Gastroesophageal sphincter (tissue), 4 donors: ENCODE results near the gene B3GNT9. TPM values are rescaled to one million over a fixed set of nuclear protein-coding genes. Genes with fewer than 3 reads are reported as not detected.

ENCODE experiments used
- ATAC-seq: fragments of 150-250 bp; one replicate; pipeline ENCODE4 v1.9.1; 2016; ENCODE audit warnings: mild to moderate bottlenecking, moderate library complexity
- H3K27ac ChIP-seq, 4 donors: fragments of 200-600 bp; sonication (generic) in 3 of 4; 1 replicate in 3 of 4; 2 replicates in 1 of 4; pipeline ENCODE4 v1.5.1; 2016 to 2019
- H3K27me3 ChIP-seq: fragments of 200-600 bp; sonication (generic); one replicate; pipeline ENCODE4 v1.5.1; 2019
- H3K36me3 ChIP-seq, 2 donors: fragments of 200-600 bp; sonication (generic); one replicate each; pipeline ENCODE4 v1.5.1; 2019; ENCODE audit warnings: control low read depth in 1 of 2
- H3K4me1 ChIP-seq, 3 donors: fragments of 200-600 bp; sonication (generic); 1 replicate in 2 of 3; 2 replicates in 1 of 3; pipeline ENCODE4 v1.5.1; 2016 to 2019; ENCODE audit warnings: control low read depth in 2 of 3
- H3K4me3 ChIP-seq, 2 donors: fragments of 200-600 bp; sonication (generic); one replicate each; pipeline ENCODE4 v1.5.1; 2019; ENCODE audit warnings: mild to moderate bottlenecking in 1 of 2, moderate library complexity in 1 of 2
- H3K9me3 ChIP-seq, 3 donors: fragments of 200-600 bp; sonication (generic); one replicate each; pipeline ENCODE4 v1.5.1; 2017 to 2019; ENCODE audit warnings: control low read depth in 2 of 3
- CTCF ChIP-seq, 4 experiments: fragments of 200-600 bp in 2 of 4; fragments of 450-650 bp in 2 of 4; sonication (generic) in 1 of 4; IDR thresholded peaks; one replicate each; pipeline ENCODE4 v1.5.1; 2017 to 2019; ENCODE audit warnings: antibody characterized with exemption in 4 of 4, mild to moderate bottlenecking in 2 of 4, moderate library complexity in 2 of 4
- EP300 ChIP-seq: sonication (generic); formaldehyde crosslinking; IDR thresholded peaks from one replicate; pipeline ENCODE4 v1.6.1; 2017; ENCODE audit warnings: antibody characterized with exemption, mild to moderate bottlenecking
- POLR2A ChIP-seq, 2 donors: fragments of 450-650 bp; IDR thresholded peaks; one replicate each; pipeline ENCODE4 v1.6.1; 2017; ENCODE audit warnings: antibody characterized with exemption in 2 of 2, mild to moderate bottlenecking in 2 of 2, moderate library complexity in 1 of 2
- POLR2AphosphoS5 ChIP-seq: sonication (generic); formaldehyde crosslinking; IDR thresholded peaks from one replicate; pipeline ENCODE4 v1.6.1; 2017; ENCODE audit warnings: antibody characterized with exemption
- WGBS, 2 donors: methylation state at CpG; one replicate each; pipeline ENCODE4 v1.1.5; 2018; ENCODE audit warnings: low coverage in 1 of 2; 5-methylcytosine and 5-hydroxymethylcytosine counted together
- total RNA-seq, 4 donors: library from RNA; depleted of rRNA; stranded (reverse); fragments of >200 nt; gene quantifications; one replicate each; pipeline ENCODE4 v1.1.0, GENCODE V29; 2016

B3GNT9 gene
- total RNA-seq, 4 donors from 2014 or later = 16.3 to 33.6 (median 23.1) TPM

DNA sequence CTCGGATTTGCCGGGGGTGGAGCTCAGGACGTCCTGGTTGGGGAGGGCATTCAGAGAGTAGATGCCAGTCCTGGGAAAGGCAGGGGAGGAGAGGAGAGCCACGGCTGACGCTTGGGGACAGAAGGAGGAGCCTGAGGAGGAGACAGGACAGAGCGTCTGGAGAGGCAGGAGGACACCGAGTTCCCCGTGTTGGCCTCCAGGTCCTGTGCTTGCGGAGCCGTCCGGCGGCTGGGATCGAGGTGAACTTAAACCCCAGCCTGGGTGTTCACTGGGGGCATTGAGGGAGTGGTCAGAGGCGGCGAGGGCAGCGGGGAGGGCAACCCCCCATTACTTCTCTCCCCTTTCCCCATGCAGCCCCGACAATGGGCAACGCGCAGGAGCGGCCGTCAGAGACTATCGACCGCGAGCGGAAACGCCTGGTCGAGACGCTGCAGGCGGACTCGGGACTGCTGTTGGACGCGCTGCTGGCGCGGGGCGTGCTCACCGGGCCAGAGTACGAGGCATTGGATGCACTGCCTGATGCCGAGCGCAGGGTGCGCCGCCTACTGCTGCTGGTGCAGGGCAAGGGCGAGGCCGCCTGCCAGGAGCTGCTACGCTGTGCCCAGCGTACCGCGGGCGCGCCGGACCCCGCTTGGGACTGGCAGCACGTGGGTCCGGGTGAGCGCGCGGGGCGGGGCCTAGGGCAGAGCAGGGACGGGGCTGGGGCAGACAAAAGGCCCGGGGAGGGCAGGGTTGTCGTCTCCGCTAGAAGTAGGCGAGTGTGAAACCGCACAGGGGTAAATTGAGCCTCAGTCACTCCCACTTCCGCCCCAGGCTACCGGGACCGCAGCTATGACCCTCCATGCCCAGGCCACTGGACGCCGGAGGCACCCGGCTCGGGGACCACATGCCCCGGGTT lies 23.3 kb upstream of the B3GNT9 start:
- H3K9me3 ChIP-seq = no peaks in the 10 kb centered on the region
- H3K27me3 ChIP-seq = no peaks in the 10 kb centered on the region
- WGBS, 2 donors = 0 to 1% methylated on average over 2 to 14 of the region's 71 CpGs
- peak overlapping the region; percentile 72 to 97 (median 93) for H3K27ac ChIP-seq
- H3K36me3 ChIP-seq = peaks cover 0 to 17% of the 10 kb centered on the region in 2 donors
- ATAC-seq = peak; percentile 81
- TF ChIP-seq POLR2AphosphoS5 (peak; percentile 89), POLR2A (IDR thresholded peaks at IDR 0.05) (peak; percentile 67 to 74), EP300 (no peak), CTCF (IDR thresholded peaks at IDR 0.05) (peak in 3 of 4 experiments; percentile 36 to 65 (median 38))
- H3K4me3 ChIP-seq = peak overlapping the region; percentile 13 to 57
- peaks cover 2 to 96% (median 38%) of the 10 kb centered on the region in 3 donors for H3K4me1 ChIP-seq

- no peak for ATAC-seq
- TF ChIP-seq POLR2AphosphoS5 (no peak), POLR2A (IDR thresholded peaks at IDR 0.05) (no peak), EP300 (no peak), CTCF (IDR thresholded peaks at IDR 0.05) (no peak)
- peaks cover 0 to 20% of the 10 kb centered on the region in 2 donors for H3K36me3 ChIP-seq
- H3K27ac ChIP-seq = peak overlapping the region; percentile 72 to 97 (median 93)
- H3K4me3 ChIP-seq = peak overlapping the region; percentile 13 to 57
- 75 to 82% methylated on average over 1 of the region's 1 CpG for WGBS, 2 donors
- peaks cover 2 to 96% (median 43%) of the 10 kb centered on the region in 3 donors for H3K4me1 ChIP-seq
- H3K27me3 ChIP-seq = no peaks in the 10 kb centered on the region
- H3K9me3 ChIP-seq = no peaks in the 10 kb centered on the region
Measured at GRCh38 chr16:67173323-67173722, 22.5 kb upstream of the B3GNT9 start.

DNA sequence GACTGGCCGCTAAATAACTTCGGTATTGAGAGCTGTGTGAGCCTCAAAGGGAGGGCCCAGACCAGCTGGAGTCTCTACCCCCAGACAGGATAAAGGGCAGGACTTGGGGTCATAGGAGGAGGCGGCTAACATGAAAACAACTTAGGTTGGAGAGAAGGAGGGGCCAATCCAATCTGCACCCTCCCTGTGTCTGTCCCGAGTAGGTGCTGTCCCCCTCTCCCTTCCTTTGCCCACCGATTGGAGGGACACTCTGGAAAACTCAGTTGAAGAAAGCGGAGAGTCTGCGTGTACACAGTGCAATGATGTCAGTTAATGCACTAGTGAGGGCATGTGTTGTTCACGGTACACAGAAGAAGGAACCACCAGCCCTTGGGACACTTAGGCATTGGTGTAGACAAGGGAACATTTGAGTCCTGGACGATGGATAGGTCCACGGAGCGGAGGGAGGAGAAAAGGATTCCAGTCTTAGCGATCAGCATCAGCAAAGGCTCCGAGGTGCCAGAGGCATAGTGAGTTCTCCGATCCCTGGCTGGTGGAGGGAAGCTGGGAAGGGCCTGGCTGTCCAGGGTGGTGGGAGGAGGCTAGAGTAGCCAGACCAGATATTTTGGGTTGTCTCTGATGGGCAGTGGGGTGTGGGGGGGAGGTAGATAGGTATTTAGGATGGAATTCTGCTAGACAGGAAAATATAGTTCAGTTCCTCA lies 20.3 kb upstream of the B3GNT9 start:
- 34 to 53% methylated on average over 5 to 10 of the region's 14 CpGs for WGBS, 2 donors
- peak; percentile 17 for ATAC-seq

DNA sequence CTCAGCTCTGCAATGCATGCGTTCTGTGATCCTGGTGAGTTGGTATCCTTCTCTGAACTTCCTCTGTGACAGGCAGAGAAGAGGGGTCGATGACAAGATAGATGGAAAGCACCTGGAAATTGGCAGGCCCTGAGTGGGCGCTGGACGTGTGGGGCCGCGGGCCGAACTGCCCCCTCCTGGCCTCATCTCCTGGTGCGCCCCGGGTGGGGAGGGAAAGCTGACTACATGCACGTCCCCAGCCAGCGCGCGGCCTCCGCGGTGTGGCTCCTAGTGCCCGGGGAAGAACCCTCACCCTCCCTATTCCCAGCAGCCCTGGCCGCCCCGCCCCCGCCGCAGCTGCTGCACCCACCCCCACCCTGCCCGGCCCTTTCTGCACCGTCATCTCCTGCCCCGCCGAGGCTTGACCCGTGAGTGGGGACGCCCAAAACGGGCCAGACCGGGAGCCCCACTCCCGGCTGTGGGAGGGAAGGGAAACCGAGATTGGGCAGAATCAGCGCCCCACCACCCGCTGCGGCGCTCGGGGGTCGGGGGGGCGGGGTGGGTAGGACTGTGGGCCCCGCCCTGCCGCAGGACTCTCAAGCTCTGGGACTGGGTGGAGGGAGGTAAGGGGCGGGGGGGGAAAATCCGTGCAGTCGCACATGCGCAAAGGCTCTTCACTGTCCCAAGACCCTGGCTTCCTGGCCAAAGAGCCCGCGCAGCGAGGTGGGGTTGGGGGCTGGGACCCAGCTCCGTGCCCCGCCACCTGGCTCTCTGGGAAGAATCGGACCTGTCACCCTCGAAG lies 19.6 kb upstream of the B3GNT9 start, which contains the start of gene NOL3:
Gene NOL3 (plus strand): TSS at position 371 of the 781 bp plus-strand sequence.
- TF ChIP-seq POLR2A (IDR thresholded peaks at IDR 0.05) (peak; percentile 47 to 48), POLR2AphosphoS5 (peak; percentile 46), CTCF (IDR thresholded peaks at IDR 0.05) (peak in 2 of 4 experiments; percentile 8 to 33), EP300 (no peak)
- 0% methylated on average over 1 of the region's 50 CpGs; no CpG with 5 or more reads in 1 of the 2 donors for WGBS, 2 donors
- Histone ChIP-seq H3K36me3 (peaks cover 0 to 23% of the 10 kb centered on the region in 2 donors), H3K27me3 (peaks cover 9% of the 10 kb centered on the region), H3K27ac (peak within 1 kb of the TSS; percentile 76 to 97 (median 95)), H3K9me3 (no peaks in the 10 kb centered on the region), H3K4me3 (peak within 1 kb of the TSS; percentile 36 to 60), H3K4me1 (peaks cover 2 to 99% (median 42%) of the 10 kb centered on the region in 3 donors)
- peak; percentile 70 for ATAC-seq

More for the DNA sequence above, 20.3 kb upstream of the B3GNT9 start:
- peak overlapping the region; percentile 76 to 97 (median 95) for H3K27ac ChIP-seq
- H3K27me3 ChIP-seq = peaks cover 2% of the 10 kb centered on the region
- peaks cover 2 to 99% (median 37%) of the 10 kb centered on the region in 3 donors for H3K4me1 ChIP-seq
- peaks cover 0 to 28% of the 10 kb centered on the region in 2 donors for H3K36me3 ChIP-seq
- H3K4me3 ChIP-seq = peak overlapping the region; percentile 36 to 60
- no peaks in the 10 kb centered on the region for H3K9me3 ChIP-seq
- no peak for TF ChIP-seq POLR2A (IDR thresholded peaks at IDR 0.05)
- TF ChIP-seq POLR2AphosphoS5 = peak; percentile 30
